ENCODE measurements around the gene CEACAM19.
"Not testable (repeated sequence)": the region's sequence is repeated elsewhere in the genome, so short reads cannot be mapped to it uniquely, and the experiment has no call there.

Gene CEACAM19

DNA sequence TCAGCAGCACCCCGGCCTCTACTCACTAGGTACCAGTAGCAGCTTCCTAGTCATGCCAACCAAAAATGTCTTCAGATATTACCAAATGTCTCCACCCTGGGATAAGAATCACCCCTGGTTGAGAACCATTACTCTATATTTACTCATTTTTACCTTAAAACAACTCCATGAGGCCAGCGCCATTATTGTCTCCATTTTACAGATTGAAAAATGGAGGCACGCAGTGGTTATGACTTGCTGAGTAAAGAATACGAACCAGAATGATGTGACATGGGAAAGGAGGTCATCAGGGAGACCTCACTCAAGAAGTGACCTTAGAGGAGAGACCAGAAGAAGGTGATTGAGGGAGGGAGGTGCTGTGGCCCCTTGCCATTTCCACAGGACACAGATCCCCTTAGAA is 2.2 kb downstream of the CEACAM19 start:
- no peak for DNase-seq (ENCODE audit: low read depth, low spot score)

DNA sequence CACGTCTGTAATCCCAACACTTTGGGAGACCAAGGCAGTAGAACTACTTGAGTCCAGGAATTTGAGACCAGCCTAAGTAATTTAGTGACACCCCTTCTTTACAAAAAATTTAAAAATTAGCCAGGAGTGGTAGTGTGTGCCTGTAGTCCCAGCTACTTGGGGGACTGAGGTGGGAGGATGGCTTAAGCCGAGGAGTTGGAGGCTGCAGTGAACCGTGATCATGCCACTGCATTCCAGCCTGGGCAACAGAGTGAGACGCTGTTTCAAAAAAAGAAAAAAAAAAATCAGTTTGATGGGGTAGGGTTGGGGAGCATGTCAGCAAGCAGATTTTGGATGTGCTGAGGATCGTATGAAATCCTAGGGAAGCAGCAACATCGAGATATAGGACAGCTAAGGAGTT is 4.2 kb downstream of the CEACAM19 start:
- DNase-seq (ENCODE audit: low read depth, low spot score): no peak

DNA sequence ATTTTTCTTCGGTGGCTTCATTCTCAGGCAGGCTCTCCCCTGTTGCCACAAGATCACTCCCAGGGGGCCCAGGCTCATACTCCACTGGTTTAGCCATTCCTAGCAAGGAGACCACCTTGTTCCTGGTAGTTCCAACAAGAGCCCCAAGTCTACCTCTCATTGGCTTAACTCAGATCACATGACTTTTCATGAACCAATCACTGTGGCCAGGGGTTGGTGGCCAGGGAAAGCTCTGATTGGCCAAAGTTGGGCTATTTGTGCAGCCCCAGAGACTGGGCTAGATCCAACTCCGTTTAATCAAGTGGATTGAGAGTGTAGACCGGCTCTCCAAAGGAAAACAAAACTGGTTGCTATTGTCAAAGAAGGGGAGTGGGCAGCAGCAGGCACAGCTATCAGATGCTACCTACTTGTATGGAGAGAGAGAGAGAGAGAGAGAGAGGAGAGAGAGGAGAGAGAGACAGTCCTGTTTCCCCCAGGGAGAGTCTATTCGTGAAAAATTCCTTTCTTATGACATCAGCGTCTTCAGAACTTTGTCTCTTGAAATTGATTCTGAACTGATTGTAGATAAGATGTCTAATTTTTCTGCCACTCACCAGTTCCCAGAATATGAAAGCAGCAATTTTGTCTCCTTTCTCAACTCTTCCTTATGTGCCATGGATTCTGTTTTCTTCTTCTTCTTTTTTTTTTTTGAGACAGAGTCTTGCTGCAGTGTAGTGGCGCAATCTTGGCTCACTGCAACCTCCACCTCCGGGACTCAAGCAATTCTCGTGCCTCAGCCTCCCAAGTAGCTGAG is 5.9 kb downstream of the CEACAM19 start:
- DNase-seq (ENCODE audit: low read depth, low spot score): peak; percentile 74

- DNase-seq (ENCODE audit: low read depth, low spot score): no peak
These were observed 9.3 kb downstream of the CEACAM19 start for GRCh38 chr19:44680536-44680935.

- no peak for DNase-seq (ENCODE audit: low read depth, low spot score)
These were observed 10.9 kb downstream of the CEACAM19 start for GRCh38 chr19:44681992-44682790.

DNA sequence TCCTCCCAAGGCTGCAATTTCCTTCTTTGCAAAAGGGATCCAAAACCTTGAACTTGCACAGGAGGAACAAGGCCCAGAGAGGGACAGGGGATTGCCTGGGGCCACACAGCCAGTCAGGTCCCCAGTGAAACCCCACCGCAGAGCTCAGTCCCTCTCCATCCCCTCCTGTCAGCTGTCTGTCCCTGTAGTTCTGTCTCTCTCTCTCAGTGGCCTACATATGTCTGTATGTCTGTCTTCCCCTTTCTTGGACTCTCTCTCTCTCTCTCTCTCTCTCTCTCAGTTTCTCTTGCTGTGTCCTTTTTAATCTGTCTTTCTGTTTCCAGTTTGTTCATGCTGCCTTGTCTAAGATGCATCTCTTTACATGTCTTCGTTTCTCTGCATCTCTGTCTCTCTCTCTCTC is 11.5 kb downstream of the CEACAM19 start:
- DNase-seq (ENCODE audit: low read depth, low spot score): no peak

- DNase-seq (ENCODE audit: low read depth, low spot score): no peak
These were observed 12.3 kb downstream of the CEACAM19 start for GRCh38 chr19:44683434-44684210.

DNA sequence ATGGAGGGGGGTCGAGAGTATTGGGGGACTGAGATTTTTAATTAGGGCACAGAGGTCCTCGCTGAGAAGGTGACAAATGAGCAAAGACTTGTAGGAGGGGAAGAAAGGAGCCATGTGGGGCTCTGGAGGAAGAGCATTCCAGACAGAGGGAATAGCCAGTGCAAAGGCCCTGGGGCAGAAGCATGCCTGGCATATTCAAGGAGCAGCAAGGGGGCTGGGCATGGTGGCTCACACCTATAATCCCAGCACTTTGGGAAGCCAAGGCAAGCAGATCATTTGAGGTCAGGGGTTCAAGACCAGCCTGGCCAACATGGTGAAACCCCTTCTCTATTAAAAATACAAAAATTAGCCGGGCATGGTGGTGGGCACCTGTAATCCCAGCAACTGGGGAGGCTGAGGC is 13.1 kb downstream of the CEACAM19 start:
- DNase-seq (ENCODE audit: low read depth, low spot score): not testable (repeated sequence)

DNA sequence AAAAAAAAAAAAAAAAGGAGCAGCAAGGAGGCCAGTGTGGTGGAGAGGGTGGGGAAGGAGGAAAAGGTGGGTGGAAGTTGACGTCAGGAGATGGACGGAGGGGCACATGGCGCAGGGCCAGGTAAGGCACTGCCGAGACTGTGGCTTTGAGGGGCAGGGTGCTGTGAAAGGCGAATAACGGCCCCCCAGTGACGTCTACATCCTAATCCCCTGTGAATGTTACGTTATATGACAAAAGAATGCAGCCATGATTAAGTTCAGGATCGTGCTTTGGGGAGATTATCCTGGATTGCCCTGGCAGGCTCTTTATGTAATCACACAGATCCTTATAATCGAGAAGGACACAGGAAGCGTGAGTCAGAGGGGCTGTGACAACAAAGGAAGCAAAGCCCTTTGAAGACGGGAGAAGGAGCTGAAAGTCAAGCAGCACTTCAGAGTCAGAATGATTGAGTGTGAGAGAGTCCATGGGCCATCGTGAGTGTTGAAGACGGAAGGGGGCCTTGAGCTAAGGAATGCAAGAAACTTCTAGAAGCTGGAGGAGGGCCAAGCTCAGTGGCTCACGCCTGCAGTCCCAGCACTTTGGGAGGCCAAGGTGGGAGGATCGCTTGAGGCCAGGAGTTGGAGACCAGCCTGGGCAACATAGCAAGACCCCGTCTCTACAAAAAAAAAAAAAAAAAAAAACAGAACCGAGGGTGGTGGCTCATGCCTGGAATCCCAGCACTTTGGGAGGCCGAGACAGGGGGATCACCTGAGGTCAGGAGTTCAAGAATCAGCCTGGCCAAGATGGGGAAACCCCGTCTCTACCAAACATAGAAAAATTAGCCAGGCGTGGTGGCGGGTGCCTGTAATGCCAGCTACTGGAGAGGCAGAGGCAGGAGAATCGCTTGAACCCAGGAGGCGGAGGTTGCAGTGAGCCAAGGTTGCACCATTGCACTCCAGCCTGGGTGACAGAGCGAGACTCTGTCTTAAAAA is 13.9 kb downstream of the CEACAM19 start:
- no peak for DNase-seq (ENCODE audit: low read depth, low spot score)

DNA sequence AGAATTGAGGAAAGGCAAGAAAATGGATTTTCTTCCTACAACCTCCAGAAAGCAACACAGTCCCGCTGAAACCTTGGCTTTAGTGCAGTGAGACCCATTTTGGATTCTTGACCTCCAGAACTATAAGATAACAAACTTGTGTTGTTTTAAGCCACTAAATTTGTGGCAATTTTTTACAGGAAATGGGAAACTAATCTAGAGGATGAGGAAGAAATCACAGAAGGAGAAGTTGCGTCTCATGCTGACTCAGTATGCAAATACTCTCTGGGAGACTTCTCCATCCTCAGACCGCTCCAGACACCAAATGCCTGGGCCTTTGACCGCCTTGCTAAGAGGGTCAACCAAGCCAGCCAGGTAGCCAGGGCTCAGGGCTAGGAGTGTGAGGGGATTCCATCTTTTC is 14.6 kb downstream of the CEACAM19 start:
- DNase-seq (ENCODE audit: low read depth, low spot score): no peak

DNA sequence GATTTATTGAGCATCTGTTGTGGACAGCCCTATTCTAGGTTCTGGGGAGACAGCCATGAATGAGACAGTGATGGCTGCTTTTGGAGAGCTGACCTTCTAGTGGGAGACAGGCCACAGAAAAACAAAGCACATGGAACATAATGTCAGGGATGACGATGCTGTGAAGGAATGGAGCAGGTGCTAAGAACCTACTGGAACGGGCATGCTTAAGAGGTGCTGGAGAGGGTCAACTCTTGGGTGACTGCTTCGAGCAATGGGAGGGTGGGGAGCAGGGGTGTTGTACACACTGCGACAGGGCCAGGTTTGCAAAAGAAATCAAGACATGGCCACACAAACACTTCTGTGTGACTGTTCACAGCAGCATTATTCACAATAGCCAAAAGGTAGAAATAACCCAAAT is 15.6 kb downstream of the CEACAM19 start:
- DNase-seq (ENCODE audit: low read depth, low spot score): no peak

DNA sequence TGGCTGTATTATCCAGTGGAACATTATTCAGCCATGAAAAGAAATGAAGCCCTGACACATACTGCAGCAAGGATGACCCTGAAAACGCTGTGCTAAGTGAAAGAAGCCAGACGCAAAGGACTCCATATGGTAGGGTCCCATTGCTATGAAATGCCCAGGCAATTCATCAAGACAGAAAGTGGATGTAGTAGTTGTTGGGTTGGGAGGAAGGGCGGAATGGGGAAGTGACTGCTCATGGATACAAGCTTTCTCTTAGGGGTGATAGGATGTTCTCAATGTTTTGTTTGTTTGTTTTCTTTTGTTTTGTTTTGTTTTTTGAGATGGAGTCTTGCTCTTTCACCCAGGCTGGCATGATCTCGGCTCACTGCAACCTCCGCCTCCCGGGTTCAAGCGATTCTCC is 16.6 kb downstream of the CEACAM19 start:
- no peak for DNase-seq (ENCODE audit: low read depth, low spot score)

DNA sequence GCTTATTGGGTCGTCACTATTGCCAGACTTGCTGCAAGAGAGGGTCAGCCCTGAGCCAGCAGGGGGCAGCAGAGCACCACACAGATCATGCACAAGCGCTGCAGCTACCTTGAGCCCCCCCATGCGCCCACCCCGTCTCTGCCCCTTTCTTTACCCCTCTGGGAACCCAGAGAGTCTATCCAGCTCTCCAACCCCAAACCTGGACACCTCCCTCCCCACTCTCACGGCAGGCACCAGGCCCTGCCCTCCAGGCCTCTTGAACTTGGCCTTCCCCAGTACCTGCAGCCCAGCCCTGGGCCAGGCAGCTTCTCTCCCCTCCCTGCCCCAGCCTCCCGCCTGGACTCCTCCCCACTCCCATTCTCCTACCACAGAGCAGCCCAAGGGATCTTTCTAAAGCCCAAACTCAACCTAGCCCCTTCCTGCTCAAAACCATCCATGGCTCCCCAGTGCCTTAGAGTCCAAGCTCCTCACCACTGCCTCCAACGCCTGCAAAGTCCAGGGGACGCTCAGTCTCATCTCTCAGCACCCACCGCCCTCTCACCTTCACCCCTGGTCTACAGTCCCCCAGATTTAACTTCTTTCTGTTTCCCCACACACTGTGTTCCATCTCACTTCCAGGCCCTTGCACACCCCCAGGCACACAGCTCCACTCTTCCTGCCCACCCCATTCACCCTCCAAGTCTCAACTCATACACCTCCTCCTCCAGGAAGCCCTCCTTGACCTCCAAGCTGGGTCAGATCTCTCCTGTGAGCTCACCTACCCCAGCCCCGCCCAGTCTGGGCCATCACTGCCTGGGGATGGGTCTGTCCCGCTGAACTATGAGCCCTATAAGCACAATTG is 18.2 kb downstream of the CEACAM19 start:
- DNase-seq (ENCODE audit: low read depth, low spot score): no peak

- DNase-seq (ENCODE audit: low read depth, low spot score): no peak
These were observed 18.8 kb downstream of the CEACAM19 start for GRCh38 chr19:44690131-44690440.

GRCh38 chr19:44692379-44692721 is 21.1 kb downstream of the CEACAM19 start:
- no peak for DNase-seq (ENCODE audit: low read depth, low spot score)

DNA sequence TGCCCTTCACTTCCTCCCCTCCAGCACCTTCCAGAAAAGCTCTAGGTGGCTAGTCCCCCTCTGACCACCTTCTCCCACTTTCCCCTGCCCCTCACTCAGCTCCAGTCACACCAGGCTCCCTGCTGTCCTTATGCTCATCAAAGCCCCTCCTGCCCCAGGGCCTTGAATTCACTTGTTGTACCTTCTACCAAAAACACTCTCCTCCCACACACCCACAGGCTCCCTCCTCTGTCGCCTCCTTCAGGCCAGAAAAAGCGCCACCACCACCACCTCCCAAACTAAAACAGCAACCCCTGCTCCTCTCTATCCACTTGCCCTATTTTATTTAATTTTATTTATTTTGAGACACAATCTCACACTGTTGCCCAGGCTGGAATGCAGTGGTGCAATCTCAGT is 22.9 kb downstream of the CEACAM19 start:
- no peak for DNase-seq (ENCODE audit: low read depth, low spot score)

GRCh38 chr19:44696939-44697669 is 25.8 kb downstream of the CEACAM19 start:
- DNase-seq (ENCODE audit: low read depth, low spot score): no peak

DNA sequence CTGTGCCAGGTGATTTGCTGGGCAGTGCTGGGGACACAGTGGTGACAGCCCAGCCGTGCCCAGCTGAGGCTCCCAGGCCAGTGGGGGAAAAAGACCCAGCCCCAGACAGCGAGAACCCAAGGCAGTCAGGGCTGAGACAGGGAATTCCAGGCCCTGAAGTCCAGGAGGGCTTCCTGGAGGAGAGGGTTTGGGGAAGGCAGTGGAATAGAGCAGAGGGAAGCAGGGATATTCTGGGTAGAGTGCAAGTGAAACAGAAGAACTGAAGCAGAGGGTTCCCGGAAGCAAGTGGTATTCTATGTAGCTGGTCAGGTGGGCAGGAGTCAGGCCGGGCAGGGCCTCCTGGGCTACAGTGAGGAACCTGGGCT is 26.4 kb downstream of the CEACAM19 start:
- no peak for DNase-seq (ENCODE audit: low read depth, low spot score)

DNA sequence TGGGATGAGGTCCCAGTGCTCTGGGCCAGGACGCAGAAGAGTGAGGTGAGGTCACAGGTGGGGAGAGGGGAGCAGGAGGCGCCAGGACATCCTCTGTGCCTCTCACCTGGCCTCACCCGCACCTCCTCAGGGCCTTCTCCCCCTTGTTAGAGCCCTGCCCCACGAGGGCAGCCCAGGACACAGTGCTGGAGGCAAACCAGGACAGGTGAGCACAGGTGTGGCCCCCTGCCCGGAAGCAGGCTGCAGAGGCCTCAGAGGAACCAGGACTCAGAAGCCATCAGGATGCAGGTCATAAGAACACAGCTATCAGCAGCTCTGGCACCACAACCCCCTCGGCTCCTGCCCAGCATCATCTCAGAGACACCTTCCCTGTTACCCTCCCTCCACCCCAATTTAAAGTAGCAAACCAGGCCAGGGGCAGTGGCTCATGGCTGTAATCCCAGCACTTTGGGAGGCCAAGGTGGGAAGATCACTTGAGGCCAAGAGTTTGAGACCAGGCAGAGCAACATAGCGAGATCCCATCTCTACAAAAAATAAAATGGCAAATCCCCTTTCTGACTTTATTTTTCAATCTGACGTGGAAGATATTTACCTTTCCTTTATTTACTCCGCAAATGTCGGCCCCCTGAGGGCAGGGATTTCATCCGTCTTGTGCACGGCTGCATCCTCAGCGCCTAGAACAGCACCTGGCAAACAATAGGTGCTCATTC is 27.4 kb downstream of the CEACAM19 start, which contains the start of gene CEACAM16:
Gene CEACAM16, plus strand, starts transcription at position 660 of the 710 bp plus-strand sequence. CDS start 2,306 bp downstream, outside the sequence.
- DNase-seq (ENCODE audit: low read depth, low spot score): no peak
